MCF 10A (cell line): Measurements from ENCODE around the gene KLF2. TPM values are rescaled to one million over a fixed set of nuclear protein-coding genes. Genes with fewer than 3 reads are reported as not detected.

Source experiments
- BruUV-seq: library from RNA; stranded (reverse); fragments of 400-500 nt; replicated peaks from 2 replicates; lab custom pipeline; 2021; lab: Mats Ljungman, UMichigan
- CTCF ChIA-PET: fragments of 300-600 bp; sonication (Branson Sonifier 250); formaldehyde crosslinking; extraction: SDS; loops from one replicate; lab custom pipeline; 2021; ENCODE audit warnings: antibody characterized with exemption, inconsistent platforms; lab: Yijun Ruan, JAX
- POLR2A ChIA-PET: fragments of 300-600, 350-650 bp; sonication (Branson Sonifier 250); formaldehyde crosslinking; extraction: SDS; loops from one replicate; lab custom pipeline; 2020; ENCODE audit warnings: antibody characterized with exemption, inconsistent platforms; lab: Yijun Ruan, JAX
- DNase-seq: peaks from one replicate; pipeline ENCODE4 v3.0.0-alpha.2; 2018; ENCODE audit not compliant: unreplicated experiment
- H3K27ac Mint-ChIP-seq: one replicate; pipeline ENCODE4 v1.8.0; 2022; ENCODE audit warnings: mild to moderate bottlenecking, low read depth, mixed read lengths; ENCODE audit not compliant: unreplicated experiment
- H3K27me3 Mint-ChIP-seq: one replicate; pipeline ENCODE4 v1.8.0; 2022; ENCODE audit warnings: mixed read lengths; ENCODE audit not compliant: insufficient read depth, unreplicated experiment
- H3K36me3 Mint-ChIP-seq: one replicate; pipeline ENCODE4 v1.8.0; 2022; ENCODE audit warnings: mild to moderate bottlenecking, moderate library complexity, mixed read lengths; ENCODE audit not compliant: insufficient read depth, unreplicated experiment
- H3K4me1 Mint-ChIP-seq: one replicate; pipeline ENCODE4 v1.8.0; 2022; ENCODE audit warnings: mixed read lengths; ENCODE audit not compliant: insufficient read depth, unreplicated experiment
- H3K4me3 Mint-ChIP-seq: one replicate; pipeline ENCODE4 v1.8.0; 2022; ENCODE audit warnings: mild to moderate bottlenecking, moderate library complexity, mixed read lengths; ENCODE audit not compliant: unreplicated experiment
- H3K9me3 Mint-ChIP-seq: one replicate; pipeline ENCODE4 v1.8.0; 2022; ENCODE audit warnings: mixed read lengths; ENCODE audit not compliant: unreplicated experiment
- intact Hi-C: fragments of 100-400 bp; cut with micrococcal nuclease; formaldehyde crosslinking; loops from 2 replicates; pipeline ENCODE4 v1.14.1; 2022
- total RNA-seq: library from RNA; stranded (reverse); gene quantifications from 2 replicates; pipeline ENCODE4 v1.2.3, GENCODE V29; 2022
- TF ChIP-seq, protein P1 (sequence below): fragments of 200-600 bp; IDR thresholded peaks from one replicate; pipeline ENCODE4 v1.8.0; 2022; ENCODE audit warnings: antibody characterized with exemption, mild to moderate bottlenecking; ENCODE audit not compliant: unreplicated experiment

Gene KLF2
- total RNA-seq, 1 experiment from 2014 or later = 3.8 TPM

DNA sequence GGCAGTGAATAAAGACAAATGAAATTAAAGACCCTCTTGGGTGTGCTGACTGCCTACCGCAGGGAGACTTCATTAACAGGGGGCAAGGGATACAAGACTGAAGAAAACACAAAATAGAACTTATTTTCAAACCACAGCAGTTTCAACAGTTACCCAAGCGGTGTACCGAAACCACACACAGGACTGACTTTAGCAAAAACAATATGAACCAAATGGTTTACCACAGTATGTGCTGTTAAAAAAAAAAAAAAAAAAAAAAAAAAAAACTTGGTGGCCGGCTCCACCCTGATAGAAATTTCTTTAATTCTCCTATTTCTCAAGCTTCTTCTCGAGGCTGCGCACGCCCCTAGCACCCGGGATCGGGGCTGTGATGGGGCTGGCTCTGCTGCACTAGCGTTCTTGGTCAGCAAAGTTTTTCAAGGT lies 42.6 kb downstream of the KLF2 start:
- Mint-ChIP-seq H3K4me1 (peaks cover 6% of the 10 kb centered on the region), H3K27me3 (no peaks in the 10 kb centered on the region), H3K4me3 (no peak overlapping the region), H3K36me3 (peaks cover 21% of the 10 kb centered on the region), H3K9me3 (no peaks in the 10 kb centered on the region), H3K27ac (no peak overlapping the region)
- TF ChIP-seq, protein P1, sequence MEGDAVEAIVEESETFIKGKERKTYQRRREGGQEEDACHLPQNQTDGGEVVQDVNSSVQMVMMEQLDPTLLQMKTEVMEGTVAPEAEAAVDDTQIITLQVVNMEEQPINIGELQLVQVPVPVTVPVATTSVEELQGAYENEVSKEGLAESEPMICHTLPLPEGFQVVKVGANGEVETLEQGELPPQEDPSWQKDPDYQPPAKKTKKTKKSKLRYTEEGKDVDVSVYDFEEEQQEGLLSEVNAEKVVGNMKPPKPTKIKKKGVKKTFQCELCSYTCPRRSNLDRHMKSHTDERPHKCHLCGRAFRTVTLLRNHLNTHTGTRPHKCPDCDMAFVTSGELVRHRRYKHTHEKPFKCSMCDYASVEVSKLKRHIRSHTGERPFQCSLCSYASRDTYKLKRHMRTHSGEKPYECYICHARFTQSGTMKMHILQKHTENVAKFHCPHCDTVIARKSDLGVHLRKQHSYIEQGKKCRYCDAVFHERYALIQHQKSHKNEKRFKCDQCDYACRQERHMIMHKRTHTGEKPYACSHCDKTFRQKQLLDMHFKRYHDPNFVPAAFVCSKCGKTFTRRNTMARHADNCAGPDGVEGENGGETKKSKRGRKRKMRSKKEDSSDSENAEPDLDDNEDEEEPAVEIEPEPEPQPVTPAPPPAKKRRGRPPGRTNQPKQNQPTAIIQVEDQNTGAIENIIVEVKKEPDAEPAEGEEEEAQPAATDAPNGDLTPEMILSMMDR = no peak
- intact Hi-C loops = no loop called here
- CTCF ChIA-PET = interaction anchor here (1.0 kb wide), 1 partner anchor 120 kb away, joined by 3 read pairs; no protein-coding TSS in a partner anchor
- POLR2A ChIA-PET = no interaction called here
- no peak for DNase-seq
- no TSS peak for BruUV-seq

- peaks cover 19% of the 10 kb centered on the region for H3K36me3 Mint-ChIP-seq
- CTCF ChIA-PET = interaction anchor here (0.5 to 0.6 kb wide), 2 partner anchors 26 to 49 kb away, joined by 3 read pairs; no protein-coding TSS in a partner anchor
- H3K4me1 Mint-ChIP-seq = peaks cover 1% of the 10 kb centered on the region
- no TSS peak for BruUV-seq
- TF ChIP-seq, protein P1 = no peak
- H3K27ac Mint-ChIP-seq = no peak overlapping the region
- POLR2A ChIA-PET = no interaction called here
- no peaks in the 10 kb centered on the region for H3K9me3 Mint-ChIP-seq
- intact Hi-C loops = no loop called here
- H3K4me3 Mint-ChIP-seq = no peak overlapping the region
- DNase-seq = no peak
- no peaks in the 10 kb centered on the region for H3K27me3 Mint-ChIP-seq
These were observed 44.0 kb downstream of the KLF2 start for GRCh38 chr19:16368385-16369305.

DNA sequence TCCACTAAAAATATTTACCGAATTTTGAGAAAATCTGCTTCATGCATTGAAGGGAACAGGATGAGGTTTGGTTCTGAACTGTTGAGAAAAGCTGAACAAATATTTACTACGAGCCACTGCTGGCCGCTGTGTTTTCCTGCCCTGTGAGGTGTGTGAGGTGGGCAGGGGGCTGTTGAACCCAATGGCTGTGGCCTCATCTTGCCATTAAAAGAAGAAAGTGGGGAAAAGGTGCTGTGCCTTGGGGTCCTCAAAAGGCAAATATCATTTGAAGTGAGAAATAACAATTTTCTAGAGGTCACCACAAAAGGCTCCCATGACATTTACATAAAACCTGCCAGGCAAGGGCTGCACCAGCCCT lies 44.7 kb downstream of the KLF2 start:
- BruUV-seq = no TSS peak
- ChIA-PET POLR2A (no interaction called here), CTCF (interaction anchor here (0.5 to 0.9 kb wide), 4 partner anchors 26 to 327 kb away, joined by 3 to 4 read pairs (median 3); no protein-coding TSS in a partner anchor)
- no peaks in the 10 kb centered on the region for H3K27me3 Mint-ChIP-seq
- no peak overlapping the region for H3K27ac Mint-ChIP-seq
- H3K36me3 Mint-ChIP-seq = peaks cover 23% of the 10 kb centered on the region
- intact Hi-C loops = no loop called here
- no peak for DNase-seq
- TF ChIP-seq, protein P1 = no peak
- H3K4me1 Mint-ChIP-seq = no peaks in the 10 kb centered on the region
- no peaks in the 10 kb centered on the region for H3K9me3 Mint-ChIP-seq
- H3K4me3 Mint-ChIP-seq = no peak overlapping the region
